Right lobe of liver (tissue), 6 donors: ENCODE measurements around the gene MYMK. TPM values are rescaled to one million over a fixed set of nuclear protein-coding genes. Genes with fewer than 3 reads are reported as not detected.

Experiments
- ATAC-seq, 4 donors: fragments of 200-7000 bp; cut with Tn5 transposase; one replicate each; pipeline ENCODE4 v1.9.1; 2020; ENCODE audit warnings: mild to moderate bottlenecking in 4 of 4, moderate library complexity in 4 of 4
- DNase-seq, 3 donors: peaks; one replicate each; pipeline ENCODE4 v3.0.0-alpha.2; 2020
- H3K27ac ChIP-seq, 3 donors: fragments of 200-600 bp; one replicate each; pipeline ENCODE4 v1.8.0; 2022
- H3K27me3 ChIP-seq, 2 donors: fragments of 200-600 bp; one replicate each; pipeline ENCODE4 v1.8.0; 2022
- H3K36me3 ChIP-seq, 4 donors: fragments of 200-600 bp; sonication (generic) in 1 of 4; one replicate each; pipeline versions ENCODE4 v1.5.1 to v1.8.0; 2017 to 2022; ENCODE audit warnings: control low read depth in 1 of 4
- H3K4me1 ChIP-seq, 4 donors: fragments of 200-600 bp; sonication (generic) in 1 of 4; one replicate each; pipeline versions ENCODE4 v1.5.1 to v1.8.0; 2017 to 2022; ENCODE audit warnings: control low read depth in 1 of 4
- H3K4me3 ChIP-seq, 3 donors: fragments of 200-600 bp; one replicate each; pipeline ENCODE4 v1.8.0; 2022
- H3K9me3 ChIP-seq, 4 donors: fragments of 200-600 bp; sonication (generic) in 1 of 4; one replicate each; pipeline versions ENCODE4 v1.5.1 to v1.8.0; 2017 to 2022; ENCODE audit warnings: control low read depth in 1 of 4
- POLR2A ChIP-seq: fragments of 450-650 bp; IDR thresholded peaks from one replicate; pipeline ENCODE4 v1.6.1; 2017; ENCODE audit warnings: antibody characterized with exemption, mild to moderate bottlenecking
- WGBS: methylation state at CpG from one replicate; pipeline ENCODE4 v1.1.6; 2018; ENCODE audit warnings: low coverage, low lambda C conversion rate; ENCODE audit not compliant: insufficient coverage; ENCODE audit errors: missing lambda C conversion rate; 5-methylcytosine and 5-hydroxymethylcytosine counted together
- intact Hi-C, 2 donors: fragments of 100-400 bp; cut with DNase I; formaldehyde crosslinking; loops; one replicate each; pipeline versions ENCODE4 v1.11.2 to v1.14.1; 2022
- total RNA-seq, 6 experiments: library from RNA; depleted of rRNA in 2 of 6; stranded (reverse); fragments of >200 nt in 2 of 6; fragmentation: NEBNext Ultra II Directional in 3 of 6; extraction: Animal tissue kit (Norgen Biotek cat#: 25700) in 3 of 6; gene quantifications; one replicate each; pipeline versions ENCODE4 v1.1.0 to v1.2.4, GENCODE V29; 2016 to 2023
- TF ChIP-seq, protein P1 (sequence below), 4 donors: fragments of 200-600 bp in 3 of 4; fragments of 450-650 bp in 1 of 4; IDR thresholded peaks; one replicate each; pipeline versions ENCODE4 v1.5.1 to v1.8.0; 2016 to 2022; ENCODE audit warnings: antibody characterized with exemption in 4 of 4, mild to moderate bottlenecking in 2 of 4
- donor health status: DM: no; HTN: yes; CAD: no.
- donor health status: DM: no; HTN: no; CAD: no.
- donor health status: DM: no; HTN: no; CAD: no.
- donor health status: DM: no; HTN: yes; CAD: no.
- donor health status: DM: no; HTN: yes; CAD: no.

MYMK gene
- total RNA-seq, 6 experiments from 2014 or later = not detected

DNA sequence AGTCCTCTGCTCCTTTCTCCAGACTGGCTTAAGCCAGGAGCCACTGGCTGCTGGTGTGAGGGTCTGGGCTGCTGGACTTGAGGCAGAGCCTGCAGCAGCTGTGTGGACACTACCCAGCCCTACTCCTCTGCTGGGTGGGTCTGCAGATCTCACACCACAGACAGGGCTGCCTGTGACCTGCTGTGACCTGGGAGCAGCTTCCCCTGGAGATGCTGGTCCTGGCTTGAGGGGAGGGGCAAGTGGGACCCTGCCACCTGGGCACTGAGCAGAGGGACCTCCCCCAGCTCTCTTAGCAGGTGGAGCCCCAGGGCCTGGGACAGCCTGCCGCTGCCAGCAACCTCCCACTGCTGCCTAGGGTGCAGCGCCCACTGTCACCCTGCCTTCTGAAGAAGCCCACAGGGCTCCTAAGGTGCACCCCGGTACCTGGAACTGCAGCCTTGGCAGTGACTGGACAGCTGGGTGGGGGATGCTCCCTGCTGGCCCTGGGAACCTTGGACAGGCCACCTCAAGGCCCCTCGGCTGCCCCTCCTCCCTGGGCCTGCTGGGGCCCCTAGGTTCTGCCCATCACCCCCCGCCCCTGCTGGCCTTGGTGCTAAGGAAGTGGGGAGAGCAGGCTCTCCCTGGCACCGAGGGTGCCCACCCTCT is 55.9 kb downstream of the MYMK start:
- ATAC-seq (no peak), DNase-seq (no peak)
- no peak overlapping the region for H3K4me3 ChIP-seq
- peaks cover 0 to 6% (median 0%) of the 10 kb centered on the region in 4 donors for H3K4me1 ChIP-seq
- no peaks in the 10 kb centered on the region for H3K9me3 ChIP-seq
- intact Hi-C loops = no loop called here
- WGBS = no CpG with 5 or more reads among the region's 6 CpGs
- peaks cover 0 to 35% (median 6%) of the 10 kb centered on the region in 4 donors for H3K36me3 ChIP-seq
- TF ChIP-seq POLR2A = no peak
- TF ChIP-seq, protein P1, sequence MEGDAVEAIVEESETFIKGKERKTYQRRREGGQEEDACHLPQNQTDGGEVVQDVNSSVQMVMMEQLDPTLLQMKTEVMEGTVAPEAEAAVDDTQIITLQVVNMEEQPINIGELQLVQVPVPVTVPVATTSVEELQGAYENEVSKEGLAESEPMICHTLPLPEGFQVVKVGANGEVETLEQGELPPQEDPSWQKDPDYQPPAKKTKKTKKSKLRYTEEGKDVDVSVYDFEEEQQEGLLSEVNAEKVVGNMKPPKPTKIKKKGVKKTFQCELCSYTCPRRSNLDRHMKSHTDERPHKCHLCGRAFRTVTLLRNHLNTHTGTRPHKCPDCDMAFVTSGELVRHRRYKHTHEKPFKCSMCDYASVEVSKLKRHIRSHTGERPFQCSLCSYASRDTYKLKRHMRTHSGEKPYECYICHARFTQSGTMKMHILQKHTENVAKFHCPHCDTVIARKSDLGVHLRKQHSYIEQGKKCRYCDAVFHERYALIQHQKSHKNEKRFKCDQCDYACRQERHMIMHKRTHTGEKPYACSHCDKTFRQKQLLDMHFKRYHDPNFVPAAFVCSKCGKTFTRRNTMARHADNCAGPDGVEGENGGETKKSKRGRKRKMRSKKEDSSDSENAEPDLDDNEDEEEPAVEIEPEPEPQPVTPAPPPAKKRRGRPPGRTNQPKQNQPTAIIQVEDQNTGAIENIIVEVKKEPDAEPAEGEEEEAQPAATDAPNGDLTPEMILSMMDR (IDR thresholded peaks at IDR 0.05) = no peak
- H3K27me3 ChIP-seq = no peaks in the 10 kb centered on the region
- H3K27ac ChIP-seq = no peak overlapping the region

GRCh38 chr9:133468374-133468773 is 56.4 kb downstream of the MYMK start:
- H3K27ac ChIP-seq = no peak overlapping the region
- H3K9me3 ChIP-seq = no peaks in the 10 kb centered on the region
- DNase-seq (no peak), ATAC-seq (no peak)
- no peak overlapping the region for H3K4me3 ChIP-seq
- H3K4me1 ChIP-seq = peaks cover 0 to 6% (median 0%) of the 10 kb centered on the region in 4 donors
- WGBS = no CpG with 5 or more reads among the region's 11 CpGs
- peaks cover 0 to 34% (median 6%) of the 10 kb centered on the region in 4 donors for H3K36me3 ChIP-seq
- TF ChIP-seq, protein P1 (IDR thresholded peaks at IDR 0.05) = no peak
- no peak for TF ChIP-seq POLR2A
- H3K27me3 ChIP-seq = no peaks in the 10 kb centered on the region
- intact Hi-C loops = no loop called here

DNA sequence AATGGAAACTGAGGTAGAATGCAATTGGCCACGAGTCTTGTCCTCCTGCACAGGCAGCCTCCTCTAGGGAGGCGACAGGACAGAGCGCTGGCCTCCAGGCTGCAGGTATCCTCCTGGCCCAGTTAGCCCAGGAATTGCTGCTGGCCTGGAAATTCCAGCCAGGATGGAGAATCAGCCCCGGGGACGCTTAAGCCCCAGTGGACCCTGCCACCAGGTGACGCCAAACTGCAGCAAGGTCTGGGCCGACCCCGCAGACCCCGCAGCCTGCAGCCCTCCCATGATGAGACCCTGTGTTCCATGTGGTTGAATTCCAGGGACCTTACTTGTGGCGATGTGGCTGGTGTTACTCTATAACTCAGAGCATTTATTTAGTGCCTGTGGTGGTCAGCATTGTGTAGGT is 57.7 kb downstream of the MYMK start:
- no peak overlapping the region for H3K27ac ChIP-seq
- DNase-seq = no peak
- 89% methylated on average over 3 of the region's 10 CpGs for WGBS

DNA sequence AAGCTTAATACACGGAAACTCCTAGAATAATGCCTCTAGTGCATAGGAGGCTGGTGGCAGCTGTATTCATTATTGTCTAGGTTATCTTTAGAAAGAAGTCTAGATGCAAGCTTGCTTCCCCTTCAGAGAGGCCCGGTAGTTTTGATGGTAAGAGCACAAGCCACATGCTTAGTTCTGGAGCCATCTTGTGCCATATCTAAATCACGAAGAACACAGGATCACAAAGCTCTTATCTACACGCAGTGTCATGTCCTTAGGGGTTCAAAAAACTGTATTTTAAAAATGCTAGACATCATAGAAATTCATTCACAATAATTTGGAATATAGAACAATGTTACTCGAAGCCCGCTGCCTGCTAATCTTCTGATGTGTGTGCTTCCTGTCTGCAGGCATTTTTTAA is 58.8 kb downstream of the MYMK start:
- Histone ChIP-seq H3K4me3 (no peak overlapping the region), H3K4me1 (peaks cover 0 to 17% (median 5%) of the 10 kb centered on the region in 4 donors), H3K9me3 (no peaks in the 10 kb centered on the region), H3K27me3 (no peaks in the 10 kb centered on the region), H3K36me3 (peaks cover 0 to 32% (median 6%) of the 10 kb centered on the region in 4 donors), H3K27ac (no peak overlapping the region)
- DNase-seq (no peak), ATAC-seq (no peak)
- 76% methylated on average over 6 of the region's 6 CpGs for WGBS
- no peak for TF ChIP-seq POLR2A
- intact Hi-C loops = no loop called here

More for the DNA sequence above, 57.7 kb downstream of the MYMK start:
- no peaks in the 10 kb centered on the region for H3K9me3 ChIP-seq
- peaks cover 0 to 12% (median 0%) of the 10 kb centered on the region in 4 donors for H3K4me1 ChIP-seq
- intact Hi-C loops = no loop called here
- no peak overlapping the region for H3K4me3 ChIP-seq
- H3K36me3 ChIP-seq = peaks cover 0 to 32% (median 6%) of the 10 kb centered on the region in 4 donors
- ATAC-seq = no peak
- H3K27me3 ChIP-seq = no peaks in the 10 kb centered on the region
- TF ChIP-seq, protein P1 (IDR thresholded peaks at IDR 0.05) = no peak
- no peak for TF ChIP-seq POLR2A

GRCh38 chr9:133464638-133465037 is 60.1 kb downstream of the MYMK start:
- intact Hi-C loops = no loop called here
- DNase-seq = no peak
- Histone ChIP-seq H3K27me3 (no peaks in the 10 kb centered on the region), H3K27ac (no peak overlapping the region), H3K36me3 (peaks cover 0 to 32% (median 6%) of the 10 kb centered on the region in 4 donors), H3K4me3 (no peak overlapping the region), H3K9me3 (no peaks in the 10 kb centered on the region), H3K4me1 (peaks cover 0 to 19% (median 6%) of the 10 kb centered on the region in 4 donors)
- 94% methylated on average over 3 of the region's 10 CpGs for WGBS
- no peak for ATAC-seq
- TF ChIP-seq, protein P1 (IDR thresholded peaks at IDR 0.05) = no peak
- no peak for TF ChIP-seq POLR2A
